Suprapubic skin (tissue), 4 donors: ENCODE measurements around the gene SMIM41. TPM values are rescaled to one million over a fixed set of nuclear protein-coding genes. Genes with fewer than 3 reads are reported as not detected.

ENCODE experiments used
- DNase-seq, 2 donors: peaks; one replicate each; pipeline ENCODE4 v3.0.0-alpha.2; 2019; ENCODE audit warnings: low spot score in 2 of 2
- H3K27ac ChIP-seq: fragments of 200-600 bp; sonication (generic); one replicate; pipeline ENCODE4 v1.5.1; 2019
- H3K27me3 ChIP-seq: fragments of 200-600 bp; sonication (generic); one replicate; pipeline ENCODE4 v1.5.1; 2019
- H3K36me3 ChIP-seq: fragments of 200-600 bp; sonication (generic); one replicate; pipeline ENCODE4 v1.5.1; 2019
- H3K4me1 ChIP-seq: fragments of 200-600 bp; sonication (generic); one replicate; pipeline ENCODE4 v1.5.1; 2019
- H3K4me3 ChIP-seq: fragments of 200-600 bp; sonication (generic); one replicate; pipeline ENCODE4 v1.5.1; 2019; ENCODE audit warnings: mild to moderate bottlenecking
- H3K9me3 ChIP-seq: fragments of 200-600 bp; sonication (generic); one replicate; pipeline ENCODE4 v1.5.1; 2019
- CTCF ChIP-seq, 2 donors: fragments of 200-600 bp in 1 of 2; fragments of 450-650 bp in 1 of 2; sonication (generic) in 1 of 2; IDR thresholded peaks; one replicate each; pipeline ENCODE4 v1.5.1; 2016 to 2019; ENCODE audit warnings: antibody characterized with exemption in 2 of 2, mild to moderate bottlenecking in 1 of 2, moderate library complexity in 1 of 2
- EP300 ChIP-seq: sonication (generic); formaldehyde crosslinking; IDR thresholded peaks from one replicate; pipeline ENCODE4 v1.6.1; 2017; ENCODE audit warnings: antibody characterized with exemption
- POLR2A ChIP-seq, 2 donors: fragments of 450-650 bp; IDR thresholded peaks; one replicate each; pipeline ENCODE4 v1.6.1; 2017; ENCODE audit warnings: antibody characterized with exemption in 2 of 2, mild to moderate bottlenecking in 2 of 2, moderate library complexity in 2 of 2
- POLR2AphosphoS5 ChIP-seq, 3 donors: sonication (generic); formaldehyde crosslinking; IDR thresholded peaks; one replicate each; pipeline ENCODE4 v1.6.1; 2017; ENCODE audit warnings: antibody characterized with exemption in 3 of 3
- WGBS: methylation state at CpG from one replicate; pipeline ENCODE4 v1.1.5; 2018; 5-methylcytosine and 5-hydroxymethylcytosine counted together
- total RNA-seq, 4 donors: library from RNA; depleted of rRNA; stranded (reverse); fragments of >200 nt; gene quantifications; one replicate each; pipeline ENCODE4 v1.1.0, GENCODE V29; 2016

Gene SMIM41
- total RNA-seq, 4 donors from 2014 or later = 0.51 to 0.57 TPM; not detected in 2

- no peak overlapping the region for H3K4me3 ChIP-seq
- TF ChIP-seq EP300 = no peak
- no peak for DNase-seq
- H3K9me3 ChIP-seq = no peaks in the 10 kb centered on the region
- H3K36me3 ChIP-seq = no peaks in the 10 kb centered on the region
- no peak overlapping the region for H3K27ac ChIP-seq
- peaks cover 46% of the 10 kb centered on the region for H3K4me1 ChIP-seq
- no peaks in the 10 kb centered on the region for H3K27me3 ChIP-seq
- whole genome bisulfite sequencing = 51% methylated on average over 3 of the region's 3 CpGs
Observed at GRCh38 chr12:52067081-52067374, 12.5 kb upstream of the SMIM41 start.

GRCh38 chr12:52069327-52070184, 9.9 kb upstream of the SMIM41 start, which contains the start of gene ATG101:
Gene ATG101 (plus strand): TSS chr12:52069978. CDS start chr12:52073651, 3,673 bp downstream.
- peak; percentile 95 to 96 for DNase-seq
- peak; percentile 25 to 97 (median 78) for TF ChIP-seq POLR2AphosphoS5 (IDR thresholded peaks at IDR 0.05)
- no peak for TF ChIP-seq EP300
- TF ChIP-seq POLR2A (IDR thresholded peaks at IDR 0.05) = peak in 1 of 2 donors; percentile 62
- peak; percentile 13 to 74 for TF ChIP-seq CTCF (IDR thresholded peaks at IDR 0.05)
- WGBS = under 1% methylated on average over 26 of the region's 60 CpGs

GRCh38 chr12:52070185-52070925, 9.1 kb upstream of the SMIM41 start:
- TF ChIP-seq EP300 (no peak), POLR2A (IDR thresholded peaks at IDR 0.05) (no peak), CTCF (IDR thresholded peaks at IDR 0.05) (no peak), POLR2AphosphoS5 (IDR thresholded peaks at IDR 0.05) (no peak)
- WGBS = 7% methylated on average over 15 of the region's 37 CpGs
- Histone ChIP-seq H3K4me3 (peak overlapping the region; percentile 89), H3K27me3 (no peaks in the 10 kb centered on the region), H3K36me3 (peaks cover 7% of the 10 kb centered on the region), H3K27ac (peak overlapping the region; percentile 85), H3K9me3 (no peaks in the 10 kb centered on the region), H3K4me1 (peaks cover 40% of the 10 kb centered on the region)
- DNase-seq = no peak

More at GRCh38 chr12:52069327-52070184, 9.9 kb upstream of the SMIM41 start, which contains the start of gene ATG101:
- Histone ChIP-seq H3K36me3 (peaks cover 4% of the 10 kb centered on the region), H3K4me1 (peaks cover 40% of the 10 kb centered on the region), H3K27ac (peak within 1 kb of the TSS; percentile 85), H3K9me3 (no peaks in the 10 kb centered on the region), H3K27me3 (no peaks in the 10 kb centered on the region), H3K4me3 (peak within 1 kb of the TSS; percentile 89)

GRCh38 chr12:52073531-52074381, 5.7 kb upstream of the SMIM41 start:
- no peaks in the 10 kb centered on the region for H3K9me3 ChIP-seq
- TF ChIP-seq EP300 = no peak
- no peak overlapping the region for H3K27ac ChIP-seq
- peaks cover 41% of the 10 kb centered on the region for H3K36me3 ChIP-seq
- WGBS = 73% methylated on average over 10 of the region's 23 CpGs
- no peak for DNase-seq
- peaks cover 40% of the 10 kb centered on the region for H3K4me1 ChIP-seq
- no peaks in the 10 kb centered on the region for H3K27me3 ChIP-seq
- H3K4me3 ChIP-seq = no peak overlapping the region

GRCh38 chr12:52074971-52075724, 4.4 kb upstream of the SMIM41 start:
- peaks cover 44% of the 10 kb centered on the region for H3K36me3 ChIP-seq
- DNase-seq = no peak
- no peaks in the 10 kb centered on the region for H3K9me3 ChIP-seq
- no peak overlapping the region for H3K4me3 ChIP-seq
- peaks cover 34% of the 10 kb centered on the region for H3K4me1 ChIP-seq
- WGBS = 87% methylated on average over 3 of the region's 3 CpGs
- TF ChIP-seq CTCF (IDR thresholded peaks at IDR 0.05) (no peak), POLR2A (IDR thresholded peaks at IDR 0.05) (no peak), POLR2AphosphoS5 (IDR thresholded peaks at IDR 0.05) (no peak), EP300 (no peak)
- H3K27ac ChIP-seq = no peak overlapping the region
- no peaks in the 10 kb centered on the region for H3K27me3 ChIP-seq
